Liver (tissue), 9 donors: ENCODE data around the gene FALEC. TPM values are rescaled to one million over a fixed set of nuclear protein-coding genes. Genes with fewer than 3 reads are reported as not detected.
"Not testable (repeated sequence)": the region's sequence is repeated elsewhere in the genome, so short reads cannot be mapped to it uniquely, and the experiment has no call there.

Experiments
- DNase-seq: peaks from one replicate; pipeline ENCODE4 v3.0.0-alpha.2; 2017; ENCODE audit warnings: low spot score
- H3K27ac ChIP-seq, 2 donors: one replicate each; pipeline ENCODE4 v1.7.0; 2013; ENCODE audit warnings: inconsistent platforms in 2 of 2, low read length in 2 of 2, control low read depth in 1 of 2, low read depth in 1 of 2, mild to moderate bottlenecking in 1 of 2
- H3K27me3 ChIP-seq, 4 donors: one replicate each; pipeline versions ENCODE4 v1.6.1 to v1.7.0; 2013; ENCODE audit warnings: low read length in 3 of 4, inconsistent platforms in 1 of 4, mild to moderate bottlenecking in 1 of 4, moderate library complexity in 1 of 4; ENCODE audit not compliant: control insufficient read depth in 4 of 4, insufficient read depth in 4 of 4
- H3K36me3 ChIP-seq, 4 donors: one replicate each; pipeline versions ENCODE4 v1.6.1 to v1.7.0; 2013; ENCODE audit warnings: low read length in 3 of 4, mild to moderate bottlenecking in 3 of 4, low read depth in 1 of 4, moderate library complexity in 1 of 4; ENCODE audit not compliant: control insufficient read depth in 4 of 4, insufficient read depth in 3 of 4
- H3K4me1 ChIP-seq, 4 donors: one replicate each; pipeline versions ENCODE4 v1.6.1 to v1.7.0; 2013; ENCODE audit warnings: low read length in 3 of 4, mild to moderate bottlenecking in 3 of 4, moderate library complexity in 1 of 4; ENCODE audit not compliant: control insufficient read depth in 4 of 4, insufficient read depth in 4 of 4
- H3K4me3 ChIP-seq, 3 donors: one replicate each; pipeline versions ENCODE4 v1.6.1 to v1.7.0; 2013; ENCODE audit warnings: low read length in 3 of 3, control low read depth in 1 of 3, low read depth in 1 of 3, mild to moderate bottlenecking in 1 of 3
- H3K9ac ChIP-seq, 2 donors: one replicate each; pipeline ENCODE4 v1.7.0; 2013; ENCODE audit warnings: low read length in 2 of 2, mild to moderate bottlenecking in 2 of 2, moderate library complexity in 2 of 2, control low read depth in 1 of 2, low read depth in 1 of 2
- H3K9me3 ChIP-seq, 4 donors: one replicate each; pipeline versions ENCODE4 v1.6.1 to v1.7.0; 2013; ENCODE audit warnings: low read length in 3 of 4; ENCODE audit not compliant: control insufficient read depth in 4 of 4
- CTCF ChIP-seq: fragments of 150-350 bp; IDR thresholded peaks from 2 replicates; pipeline ENCODE4 v1.5.1; 2017; ENCODE audit warnings: improper control_type of control experiment, low read depth, low read length; ENCODE audit not compliant: missing input control
- EGR1 ChIP-seq, 2 donors: IDR thresholded peaks; 2 replicates each; pipeline ENCODE4 v1.6.1; 2016 to 2018; ENCODE audit warnings: antibody characterized with exemption in 2 of 2, low read depth in 2 of 2
- FOXA1 ChIP-seq: IDR thresholded peaks from 2 replicates; pipeline ENCODE4 v1.6.1; 2016; ENCODE audit warnings: antibody characterized with exemption
- GABPA ChIP-seq, 2 donors: IDR thresholded peaks in 1 of 2; conservative IDR thresholded peaks in 1 of 2; 2 replicates each; pipeline ENCODE4 v1.6.1; 2016; ENCODE audit warnings: antibody characterized with exemption in 2 of 2, mild to moderate bottlenecking in 1 of 2, moderate library complexity in 1 of 2
- HNF4A ChIP-seq, 2 donors: conservative IDR thresholded peaks; 2 replicates each; pipeline ENCODE4 v1.6.1; 2016; ENCODE audit warnings: antibody characterized with exemption in 2 of 2, mild to moderate bottlenecking in 2 of 2
- HNF4G ChIP-seq: IDR thresholded peaks from 2 replicates; pipeline ENCODE4 v1.6.1; 2016; ENCODE audit warnings: antibody characterized with exemption
- JUND ChIP-seq, 2 donors: IDR thresholded peaks; 2 replicates each; pipeline ENCODE4 v1.6.1; 2016; ENCODE audit warnings: antibody characterized with exemption in 2 of 2
- NR2F2 ChIP-seq: IDR thresholded peaks from 2 replicates; pipeline ENCODE4 v1.6.1; 2016; ENCODE audit warnings: antibody characterized with exemption
- REST ChIP-seq: IDR thresholded peaks from 2 replicates; pipeline ENCODE4 v1.6.1; 2016; ENCODE audit warnings: antibody characterized with exemption, mild to moderate bottlenecking
- TAF1 ChIP-seq: conservative IDR thresholded peaks from 2 replicates; pipeline ENCODE4 v1.6.1; 2016; ENCODE audit warnings: antibody characterized with exemption, mild to moderate bottlenecking
- WGBS: extraction: QIAGEN DNeasy Blood & Tissue Kit; methylation state at CpG from one replicate; pipeline ENCODE4 v1.1.7; 2013; 5-methylcytosine and 5-hydroxymethylcytosine counted together
- polyA plus RNA-seq, 2 donors: library from polyadenylated mRNA; stranded (reverse) in 1 of 2; unstranded in 1 of 2; fragments of 200-250 nt in 1 of 2; fragments of >200 nt in 1 of 2; fragmentation: Nextera tagmentation in 1 of 2; extraction: Ambion mirVana in 1 of 2; gene quantifications; one replicate each; pipeline versions ENCODE4 v1.2.1 to v1.2.3, GENCODE V29; 2013 to 2015
- total RNA-seq, 2 donors: library from RNA; depleted of rRNA; stranded (reverse); fragments of >200 nt; gene quantifications; one replicate each; pipeline ENCODE4 v1.2.3, GENCODE V29; 2014
- TF ChIP-seq, protein P1 (sequence below): IDR thresholded peaks from 2 replicates; pipeline ENCODE4 v1.6.1; 2016; ENCODE audit warnings: antibody characterized with exemption
- TF ChIP-seq, protein P2 (sequence below): IDR thresholded peaks from 2 replicates; pipeline ENCODE4 v1.6.1; 2016; ENCODE audit warnings: antibody characterized with exemption
- donor health status: healthy.
- donor health status: healthy.
- donor health status: healthy.
- donor health status: healthy.
- donor health status: healthy.

FALEC gene
- total and polyA plus RNA-seq, 4 donors: not detected

DNA sequence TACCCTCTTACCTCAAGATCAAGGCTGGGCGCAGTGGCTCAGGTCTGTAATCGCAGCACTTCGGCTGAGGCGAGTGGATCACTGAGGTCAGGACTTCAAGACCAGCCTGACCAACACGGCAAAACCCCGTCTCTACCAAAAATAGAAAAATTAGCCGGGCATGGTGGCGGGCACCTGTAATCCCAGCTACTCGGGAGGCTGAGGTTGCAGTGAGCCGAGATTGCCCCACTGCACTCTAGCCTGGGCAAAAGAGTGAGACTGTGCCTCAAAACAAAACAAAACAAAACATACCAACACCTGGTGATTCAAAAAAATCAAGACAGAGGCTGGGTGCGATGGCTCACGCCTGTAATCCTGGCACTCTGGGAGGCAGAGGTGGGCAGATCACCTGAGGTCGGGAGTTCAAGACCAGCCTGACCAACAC, 58.1 kb downstream of the FALEC start:
- not testable (repeated sequence) for H3K27me3 ChIP-seq, H3K4me3 ChIP-seq, DNase-seq, H3K9me3 ChIP-seq
- H3K27ac ChIP-seq: peak overlapping the region; percentile 49 to 57
- H3K9ac ChIP-seq: peak overlapping the region in 1 of 2 donors; percentile 3
- peak in 1 of 2 donors; percentile 7 for TF ChIP-seq JUND (IDR thresholded peaks at IDR 0.05)
- H3K4me1 ChIP-seq: peaks cover 16 to 56% (median 35%) of the 10 kb centered on the region in 4 donors
- H3K36me3 ChIP-seq: peaks cover 8 to 41% (median 30%) of the 10 kb centered on the region in 4 donors
- WGBS: 72% methylated on average over 13 of the region's 13 CpGs

DNA sequence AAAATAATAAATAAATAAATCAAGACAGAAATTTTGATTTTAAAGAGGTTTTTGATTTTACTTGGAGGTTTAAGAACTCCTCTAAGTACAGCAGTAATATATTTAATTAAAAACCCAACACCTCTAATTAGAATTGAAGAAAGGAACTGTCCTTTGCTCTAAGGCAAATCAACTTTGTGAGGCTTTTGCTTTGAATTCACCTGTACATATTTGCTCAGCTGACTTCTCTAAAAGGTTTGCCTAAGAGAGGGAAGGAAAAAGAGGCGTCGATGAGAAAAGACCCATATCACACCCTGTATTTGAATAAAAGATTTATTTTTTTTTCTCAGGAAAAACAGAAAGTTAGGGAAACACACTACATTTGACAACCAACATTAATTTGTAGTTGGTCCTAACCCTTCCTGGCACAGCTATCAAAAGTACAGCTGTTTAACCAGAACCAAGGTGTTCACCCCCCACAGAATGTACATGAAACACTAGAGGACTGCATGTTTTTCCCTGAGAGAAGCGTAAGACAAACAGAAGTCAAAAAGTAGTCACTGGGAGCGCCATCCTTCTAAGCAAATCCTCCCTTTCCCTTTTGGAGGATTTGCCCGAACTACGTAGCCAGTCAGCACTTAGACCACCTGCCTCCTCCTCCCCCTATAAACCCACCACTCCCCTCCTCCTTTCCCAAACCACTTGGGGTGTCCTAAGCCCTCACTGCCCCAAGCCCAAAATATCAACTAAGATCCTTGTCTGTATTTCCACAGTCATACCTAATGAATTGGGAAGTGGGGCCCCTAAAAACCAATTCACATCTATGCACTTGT, 58.9 kb downstream of the FALEC start:
- DNase-seq: no peak
- peak overlapping the region; percentile 95 to 99 for H3K27ac ChIP-seq
- H3K36me3 ChIP-seq: peaks cover 8 to 41% (median 30%) of the 10 kb centered on the region in 4 donors
- TF ChIP-seq CTCF (no peak), REST (no peak), HNF4A (conservative IDR thresholded peaks at IDR 0.05) (no peak), FOXA1 (no peak), JUND (IDR thresholded peaks at IDR 0.05) (peak in 1 of 2 donors; percentile 4), GABPA (IDR thresholded peaks at IDR 0.05 in 1 of 2, conservative IDR thresholded peaks at IDR 0.05 in 1 of 2) (no peak), TAF1 (no peak)
- TF ChIP-seq, protein P1, sequence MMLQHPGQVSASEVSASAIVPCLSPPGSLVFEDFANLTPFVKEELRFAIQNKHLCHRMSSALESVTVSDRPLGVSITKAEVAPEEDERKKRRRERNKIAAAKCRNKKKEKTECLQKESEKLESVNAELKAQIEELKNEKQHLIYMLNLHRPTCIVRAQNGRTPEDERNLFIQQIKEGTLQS: no peak
- no peaks in the 10 kb centered on the region for H3K27me3 ChIP-seq
- H3K9me3 ChIP-seq: no peaks in the 10 kb centered on the region
- H3K4me3 ChIP-seq: peak overlapping the region; percentile 78 to 100 (median 81)
- H3K4me1 ChIP-seq: peaks cover 15 to 48% (median 29%) of the 10 kb centered on the region in 4 donors
- WGBS: 38% methylated on average over 6 of the region's 6 CpGs
- H3K9ac ChIP-seq: peak overlapping the region; percentile 99 to 100

- DNase-seq: no peak
- Histone ChIP-seq H3K9ac (peak overlapping the region; percentile 99 to 100), H3K36me3 (peaks cover 8 to 41% (median 30%) of the 10 kb centered on the region in 4 donors), H3K4me3 (peak overlapping the region; percentile 78 to 100 (median 81)), H3K27ac (peak overlapping the region; percentile 95 to 99), H3K9me3 (no peaks in the 10 kb centered on the region), H3K4me1 (peaks cover 14 to 43% (median 27%) of the 10 kb centered on the region in 4 donors), H3K27me3 (no peaks in the 10 kb centered on the region)
- WGBS: 26% methylated on average over 4 of the region's 4 CpGs
- no peak for TF ChIP-seq HNF4G
- TF ChIP-seq EGR1 (IDR thresholded peaks at IDR 0.05; ENCODE audit: low read depth in 2 of 2): no peak
- peak; percentile 7 to 47 for TF ChIP-seq HNF4A (conservative IDR thresholded peaks at IDR 0.05)
- TF ChIP-seq, protein P2, sequence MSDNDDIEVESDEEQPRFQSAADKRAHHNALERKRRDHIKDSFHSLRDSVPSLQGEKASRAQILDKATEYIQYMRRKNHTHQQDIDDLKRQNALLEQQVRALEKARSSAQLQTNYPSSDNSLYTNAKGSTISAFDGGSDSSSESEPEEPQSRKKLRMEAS: no peak
- no peak for TF ChIP-seq NR2F2
Measured at GRCh38 chr1:150575072-150575489, 59.5 kb downstream of the FALEC start.
